GM18511 (cell line): Measurements from ENCODE around the gene HIPK2.
A peak's percentile ranks its signal among the peaks of the same experiment; 100 is the strongest.
"Not testable (repeated sequence)": the region's sequence is repeated elsewhere in the genome, so short reads cannot be mapped to it uniquely, and the experiment has no call there.

Experiments
- ATAC-seq: cut with Tn5 transposase; IDR thresholded peaks from one replicate; pipeline ENCODE4 v1.9.1; 2021; ENCODE audit warnings: mild to moderate bottlenecking, moderate library complexity; ENCODE audit not compliant: unreplicated experiment

The HIPK2 gene

DNA sequence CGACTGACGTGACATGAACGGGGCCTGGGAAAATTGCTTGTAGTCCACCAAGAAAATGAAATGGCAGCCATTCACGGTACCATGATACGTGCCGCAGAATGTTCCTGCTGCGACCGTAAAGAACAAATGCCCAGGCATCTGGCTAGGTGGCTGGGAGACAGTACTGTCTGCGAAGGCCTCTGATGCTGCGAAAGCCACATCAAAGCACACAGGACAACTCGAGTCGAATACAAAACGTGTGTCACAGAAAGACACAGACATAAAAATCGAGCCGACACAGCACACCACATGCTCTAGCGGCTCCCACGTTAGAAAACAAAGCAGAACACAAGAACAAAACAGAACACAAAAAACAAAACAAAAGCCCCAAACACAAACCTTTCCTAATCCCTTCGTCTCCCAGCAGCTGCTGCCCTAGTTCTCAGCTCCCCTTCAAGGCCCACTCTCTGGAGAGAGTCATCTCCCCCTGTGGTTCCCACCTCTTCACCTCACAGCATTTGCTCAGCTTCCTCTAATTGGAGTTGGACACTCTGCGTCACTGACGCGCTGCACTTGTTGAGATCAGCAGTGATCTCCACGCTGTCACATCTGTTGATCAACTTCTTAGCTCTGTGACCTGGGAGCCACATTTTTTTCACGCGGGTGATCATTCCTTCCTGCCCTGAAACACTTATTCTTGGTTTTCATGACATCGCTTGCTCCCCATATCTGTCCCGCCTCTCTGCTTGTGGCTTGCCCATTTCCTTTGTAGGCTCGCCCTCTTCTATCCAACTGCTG is 142.1 kb downstream of the HIPK2 start:
- ATAC-seq = no peak

DNA sequence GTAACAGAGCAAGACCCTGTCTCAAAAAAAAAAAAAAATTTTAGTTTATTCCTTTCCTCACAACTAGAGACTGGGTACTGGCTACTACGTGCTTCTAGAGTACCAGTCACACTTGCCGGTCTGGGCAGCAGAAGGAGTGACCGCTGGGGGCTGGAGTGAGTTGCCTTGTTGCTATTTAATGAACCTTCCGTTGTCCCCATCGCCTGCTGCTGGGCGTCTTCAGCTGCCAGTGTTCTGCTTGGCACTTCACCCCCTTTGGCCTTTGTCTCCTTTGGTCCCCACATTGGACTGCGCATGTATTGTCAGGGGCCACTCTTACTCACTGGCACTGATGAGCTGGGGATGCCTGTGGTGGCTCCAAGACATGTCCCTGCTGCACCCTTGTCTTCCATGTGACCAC is 143.7 kb downstream of the HIPK2 start:
- ATAC-seq = no peak

- ATAC-seq = no peak
Measured at GRCh38 chr7:139631520-139632031, 146.2 kb downstream of the HIPK2 start.

GRCh38 chr7:139630643-139631519 is 146.9 kb downstream of the HIPK2 start:
- no peak for ATAC-seq

DNA sequence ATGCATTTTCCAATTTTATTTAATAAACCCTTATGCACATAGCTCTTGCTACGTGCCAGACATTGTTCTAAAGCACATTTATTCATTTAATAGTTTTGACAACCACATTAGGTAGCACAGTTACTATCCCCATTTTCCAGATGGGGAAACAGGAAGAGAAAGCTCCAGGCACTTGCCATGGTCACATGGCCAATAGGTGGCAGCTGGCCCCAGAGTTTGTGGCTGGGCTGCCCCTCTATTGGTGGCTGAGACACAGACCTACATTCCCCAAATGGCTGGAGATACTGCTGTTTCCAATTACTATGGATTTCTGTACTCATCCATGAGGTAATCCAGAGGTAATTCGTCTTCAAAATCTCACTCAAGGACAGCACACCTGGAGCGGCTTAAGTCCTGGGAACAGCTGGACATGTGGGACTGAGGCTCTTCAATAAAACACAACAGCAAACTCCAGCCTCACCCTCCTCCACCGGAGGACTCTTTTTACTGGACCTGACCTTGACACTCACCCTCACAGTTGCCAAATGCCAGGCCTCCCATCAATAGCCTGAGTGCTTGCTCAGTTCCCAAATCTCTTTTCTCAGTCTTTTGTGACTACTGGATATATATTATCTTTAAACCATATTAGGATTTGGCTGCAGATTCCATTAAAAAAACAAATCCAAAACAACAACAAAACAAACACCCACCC is 148.3 kb downstream of the HIPK2 start:
- ATAC-seq = no peak

DNA sequence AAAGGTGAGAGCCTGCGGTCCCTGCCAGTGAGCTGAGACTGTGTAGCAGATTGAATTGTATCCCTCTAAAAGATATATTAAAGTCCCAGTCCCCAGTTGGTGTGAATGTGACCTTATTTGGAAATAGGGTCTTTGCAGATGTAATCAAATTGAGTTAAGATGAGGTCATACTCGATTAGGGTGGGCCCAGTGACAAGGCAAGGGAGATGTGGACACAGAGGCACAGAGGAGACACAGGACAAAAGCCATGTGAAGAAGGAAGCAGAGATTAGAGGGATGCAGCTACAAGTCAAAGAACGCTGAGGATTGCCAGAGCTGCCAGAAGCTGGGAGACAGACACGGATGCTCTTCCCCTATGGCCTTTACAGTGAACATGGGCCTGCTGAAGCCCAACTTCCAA is 150.0 kb downstream of the HIPK2 start:
- ATAC-seq = no peak

DNA sequence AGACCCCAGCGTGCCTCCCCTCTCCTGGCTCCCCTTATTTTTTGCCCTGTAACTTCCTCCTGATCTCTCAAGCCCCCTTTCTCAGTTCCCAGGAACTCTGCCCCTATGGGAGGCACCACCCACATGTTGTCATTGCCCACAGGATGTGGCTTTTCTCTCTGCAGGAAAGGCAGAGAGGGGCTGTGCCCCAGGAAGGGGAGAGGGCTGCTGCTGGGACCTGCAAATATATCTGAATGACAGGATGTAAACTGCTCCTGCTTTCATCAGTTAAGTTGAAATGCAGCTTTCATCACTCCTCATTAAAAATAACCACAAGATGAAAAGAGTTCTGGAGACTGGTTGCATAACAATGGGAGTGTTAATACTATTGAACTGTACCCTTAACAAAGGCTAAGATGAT is 151.0 kb downstream of the HIPK2 start:
- no peak for ATAC-seq

- no peak for ATAC-seq
Measured at GRCh38 chr7:139623518-139623917, 154.3 kb downstream of the HIPK2 start.

DNA sequence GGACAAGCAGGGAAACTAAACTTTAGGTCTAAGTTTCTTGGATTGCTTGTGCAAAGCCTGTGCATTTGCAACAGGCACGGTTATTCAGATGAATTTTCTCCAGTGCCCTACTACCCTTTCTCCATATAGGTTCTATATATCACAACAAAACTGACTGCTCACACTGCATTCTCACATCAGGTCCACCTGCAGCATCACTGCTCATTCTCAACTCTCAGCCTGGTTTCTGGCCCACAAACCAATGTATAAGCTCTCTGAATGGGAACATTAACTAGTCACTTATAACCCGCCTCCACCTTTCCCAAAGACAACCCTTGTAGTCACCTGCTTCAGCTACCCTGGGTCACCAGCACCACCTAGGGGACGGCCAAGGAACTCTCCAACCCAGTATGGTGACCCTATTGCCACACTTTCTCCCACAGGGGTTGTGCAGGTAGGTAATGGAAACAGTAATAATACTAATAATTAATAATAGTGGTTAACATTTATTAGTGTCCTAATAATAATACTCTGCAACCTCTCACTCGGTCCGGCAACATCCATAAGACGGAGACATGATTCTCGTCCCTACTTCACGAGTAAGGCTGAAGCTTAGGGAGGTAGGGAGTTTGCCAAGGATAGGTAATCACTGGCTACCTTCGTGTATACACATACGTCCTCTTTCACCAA is 157.0 kb downstream of the HIPK2 start:
- peak; percentile 81 for ATAC-seq

- no peak for ATAC-seq
Measured at GRCh38 chr7:139619367-139619657, 158.5 kb downstream of the HIPK2 start.

DNA sequence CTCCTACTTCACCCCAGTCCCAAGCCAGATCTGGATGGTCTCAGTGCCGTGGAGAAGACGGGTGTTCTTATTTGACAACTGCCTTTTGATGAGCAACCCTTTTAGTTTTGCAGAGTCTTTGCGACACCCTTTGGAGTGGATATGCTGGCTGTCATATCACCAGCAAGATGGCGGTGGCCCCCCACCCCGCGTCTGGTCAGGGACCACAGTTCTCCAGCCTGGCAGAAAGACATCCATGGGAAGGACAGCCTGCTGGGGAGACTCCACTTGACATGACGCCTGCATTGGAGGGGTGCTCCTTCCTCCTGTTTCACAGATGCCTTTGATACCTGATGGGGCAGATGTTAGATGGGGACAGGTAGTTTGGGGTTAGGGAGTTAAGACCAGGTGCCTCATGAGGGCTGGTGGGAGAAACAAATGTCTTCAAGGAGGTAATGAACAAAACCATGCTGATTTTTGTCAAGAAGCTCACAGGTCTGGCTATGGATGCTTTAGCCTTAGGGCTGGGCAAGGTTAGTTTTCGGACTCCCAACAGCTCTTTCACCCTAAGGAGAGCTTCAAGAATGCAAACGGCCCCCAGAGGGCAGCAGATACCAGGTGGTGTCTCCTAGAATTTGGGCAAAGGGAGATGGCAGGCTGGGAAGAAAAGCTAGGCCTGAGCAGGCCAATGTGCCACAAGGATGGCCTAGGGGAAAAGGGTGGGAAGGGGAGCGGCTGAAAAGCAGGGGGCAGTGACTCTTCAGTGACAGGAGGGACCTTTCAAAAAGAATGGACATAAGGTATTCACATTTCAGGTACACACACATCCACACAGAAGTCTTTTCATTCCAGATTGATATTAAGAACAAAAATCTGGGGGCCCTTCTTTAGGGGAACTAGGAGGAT is 159.1 kb downstream of the HIPK2 start:
- no peak for ATAC-seq

DNA sequence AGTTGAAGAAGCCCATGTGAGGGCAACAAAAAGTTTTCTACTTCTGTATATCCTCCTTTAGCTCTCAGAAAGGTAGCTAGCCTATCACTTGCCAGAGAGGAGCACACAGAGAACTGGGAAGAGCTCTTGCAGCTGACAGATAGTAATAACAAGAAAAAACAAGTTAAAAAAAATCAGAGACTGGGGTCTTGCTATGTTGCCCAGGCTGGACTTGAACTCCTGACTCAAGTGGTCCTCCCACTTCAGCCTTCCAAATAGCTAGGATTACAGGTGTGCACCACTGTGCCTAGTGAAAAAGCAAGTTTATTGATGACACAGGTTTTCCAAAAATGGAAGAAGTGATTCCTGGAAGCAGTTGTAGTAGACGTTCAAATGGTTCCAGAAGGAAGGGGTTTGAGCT is 160.7 kb downstream of the HIPK2 start:
- ATAC-seq = no peak

- ATAC-seq = no peak
Measured at GRCh38 chr7:139614886-139615285, 162.9 kb downstream of the HIPK2 start.

DNA sequence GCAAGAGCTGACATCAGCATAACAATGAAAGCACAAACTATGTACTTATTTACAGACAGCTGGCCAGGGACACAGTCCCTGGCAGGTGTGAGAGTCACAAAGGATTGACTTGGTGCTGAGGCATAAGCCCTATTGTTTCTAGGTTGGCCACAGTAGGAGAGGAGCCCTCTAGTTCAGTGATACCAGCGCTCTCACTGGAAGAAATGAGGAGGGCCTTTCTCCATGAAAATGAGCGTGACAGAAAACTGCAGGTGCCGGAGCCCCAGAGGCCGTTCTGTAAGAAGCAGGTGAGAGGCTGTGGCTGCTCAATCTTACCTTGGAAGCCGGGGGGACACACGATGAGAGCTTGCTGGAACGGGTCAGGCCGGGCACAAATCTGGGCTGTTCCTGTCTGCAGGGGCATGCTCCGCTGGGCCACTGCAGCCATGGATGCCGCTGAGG is 163.8 kb downstream of the HIPK2 start:
- ATAC-seq = no peak

DNA sequence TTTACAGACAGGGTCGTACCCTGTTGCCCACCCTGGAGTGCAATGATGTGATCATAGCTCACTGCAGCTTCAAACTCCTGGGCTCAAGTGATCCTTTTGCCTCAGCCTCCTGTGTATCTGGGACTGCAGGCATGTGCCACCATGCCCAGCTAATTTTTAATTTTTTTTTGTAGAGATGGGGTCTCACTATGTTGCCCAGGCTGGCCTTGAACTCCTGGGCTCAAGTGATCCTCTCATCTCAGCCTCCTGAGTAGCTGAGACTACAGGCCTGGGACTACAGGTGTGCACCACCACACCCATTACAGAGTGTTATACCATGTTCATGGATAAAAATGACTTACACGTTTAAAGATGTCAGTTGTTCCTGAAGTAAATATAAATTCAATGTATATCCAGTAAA is 166.2 kb downstream of the HIPK2 start:
- not testable (repeated sequence) for ATAC-seq

DNA sequence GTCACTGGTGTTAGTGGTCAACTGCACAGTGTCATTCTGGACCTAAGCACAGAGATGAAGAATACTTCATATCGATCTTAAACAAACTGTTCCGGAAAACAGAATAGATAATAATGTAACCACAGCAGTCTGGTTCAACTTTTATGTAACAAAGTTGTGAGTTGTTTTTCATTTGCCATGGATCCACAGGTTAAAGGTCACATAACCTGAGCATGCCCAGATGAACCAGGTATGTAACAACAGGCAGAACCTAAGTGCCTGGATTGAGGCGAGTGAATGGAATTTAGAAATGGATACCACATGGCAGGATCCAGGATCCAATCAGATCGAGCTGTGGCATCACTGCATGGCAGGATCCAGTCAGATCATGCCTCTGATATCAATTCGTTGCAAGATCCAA is 167.2 kb downstream of the HIPK2 start:
- no peak for ATAC-seq

DNA sequence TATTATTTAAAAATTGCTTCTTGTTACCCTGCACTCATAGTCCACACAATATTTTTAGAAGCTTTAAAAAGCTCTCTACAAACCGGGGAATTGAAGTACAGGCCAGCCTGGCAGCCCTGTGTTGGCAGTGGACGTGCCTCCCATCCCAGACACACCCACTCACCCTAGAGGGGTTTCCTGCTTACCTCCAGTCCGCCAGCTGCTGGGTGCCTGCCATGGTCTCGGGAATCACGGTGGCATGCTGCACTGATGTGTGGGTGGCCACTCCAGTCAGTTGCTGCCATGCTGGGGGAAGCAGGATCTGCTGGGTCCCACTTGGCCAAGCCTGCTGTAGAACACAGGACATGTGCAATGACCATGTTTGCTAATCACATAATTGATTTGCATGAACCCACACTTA is 173.9 kb downstream of the HIPK2 start:
- ATAC-seq = no peak

DNA sequence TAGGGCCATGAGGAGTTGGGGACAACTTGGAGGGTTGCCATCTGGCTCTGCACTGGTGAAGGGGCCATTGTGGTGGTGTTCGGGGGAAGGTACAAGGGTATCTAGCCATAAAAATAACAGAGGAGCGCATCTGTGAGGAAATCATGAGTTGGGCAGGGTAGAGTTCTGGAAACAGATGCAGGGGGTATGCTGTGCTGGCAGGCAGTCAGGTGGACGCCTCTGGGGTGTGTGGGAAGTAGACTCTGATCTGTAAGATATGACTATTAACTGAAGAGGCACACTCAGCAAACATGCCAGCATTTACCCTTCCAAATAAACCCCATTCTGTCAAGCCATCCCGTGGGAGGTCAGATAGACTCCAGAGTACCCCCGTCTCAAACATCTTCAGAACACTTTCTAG is 174.5 kb downstream of the HIPK2 start:
- ATAC-seq = no peak

DNA sequence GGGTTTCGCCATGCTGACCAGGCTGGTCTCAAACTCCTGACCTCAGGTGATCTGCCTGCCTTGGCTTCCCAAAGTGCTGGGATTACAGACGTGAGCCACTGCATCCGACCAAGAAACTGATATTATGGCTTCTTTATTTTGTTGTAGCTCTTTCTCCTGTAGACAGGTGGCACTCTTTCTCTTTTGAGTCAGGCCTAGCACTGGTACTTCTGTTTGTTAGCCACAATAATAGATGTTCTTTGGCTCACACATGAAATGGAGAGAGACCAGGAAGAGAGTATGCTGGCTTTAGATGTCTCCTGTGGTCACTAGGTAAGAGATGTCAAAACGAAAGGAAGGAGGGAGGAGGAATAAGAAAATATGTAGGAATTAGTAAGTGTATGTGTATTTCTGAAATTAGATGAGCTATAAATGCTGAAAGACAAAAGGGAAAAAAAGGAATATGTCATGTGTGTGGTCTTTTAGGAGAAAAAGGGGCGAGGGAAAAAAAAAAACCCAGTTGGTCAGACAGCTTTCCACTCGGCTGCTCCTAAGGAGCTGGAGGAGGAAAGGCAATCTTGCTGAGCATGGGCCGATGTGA is 175.6 kb downstream of the HIPK2 start:
- no peak for ATAC-seq

DNA sequence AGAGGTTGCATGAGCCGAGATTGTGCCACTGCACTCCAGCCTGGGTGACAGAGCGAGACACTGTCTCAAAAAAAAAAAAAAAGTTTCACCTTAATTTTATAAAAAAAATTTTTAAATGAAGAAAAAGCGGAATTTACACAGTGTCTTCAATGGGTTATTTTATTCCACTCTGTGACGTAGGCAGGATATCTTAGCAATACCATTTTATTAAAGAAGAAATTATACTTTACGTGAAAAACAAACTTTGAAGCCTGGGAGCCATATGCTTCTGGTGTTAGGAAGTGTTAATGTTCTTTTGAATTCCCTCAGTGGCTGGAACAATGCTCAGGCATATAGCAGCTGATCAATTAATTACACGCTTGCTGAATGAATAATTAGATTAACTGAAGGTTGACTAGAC is 176.6 kb downstream of the HIPK2 start:
- ATAC-seq = no peak
